GM12892 (cell line): ENCODE results near the gene CDH23.

Source experiments
- POLR2A ChIP-seq: IDR thresholded peaks from 2 replicates; pipeline ENCODE4 v1.6.1; 2011; ENCODE audit warnings: low read depth, low read length, control low read depth
- POLR2AphosphoS5 ChIP-seq: IDR thresholded peaks from 2 replicates; pipeline ENCODE4 v1.6.1; 2011; ENCODE audit warnings: low read depth, low read length, control low read depth
- TAF1 ChIP-seq: IDR thresholded peaks from 2 replicates; pipeline ENCODE4 v1.6.1; 2011; ENCODE audit warnings: low read depth, mild to moderate bottlenecking, control low read depth, low read length, borderline replicate concordance

DNA sequence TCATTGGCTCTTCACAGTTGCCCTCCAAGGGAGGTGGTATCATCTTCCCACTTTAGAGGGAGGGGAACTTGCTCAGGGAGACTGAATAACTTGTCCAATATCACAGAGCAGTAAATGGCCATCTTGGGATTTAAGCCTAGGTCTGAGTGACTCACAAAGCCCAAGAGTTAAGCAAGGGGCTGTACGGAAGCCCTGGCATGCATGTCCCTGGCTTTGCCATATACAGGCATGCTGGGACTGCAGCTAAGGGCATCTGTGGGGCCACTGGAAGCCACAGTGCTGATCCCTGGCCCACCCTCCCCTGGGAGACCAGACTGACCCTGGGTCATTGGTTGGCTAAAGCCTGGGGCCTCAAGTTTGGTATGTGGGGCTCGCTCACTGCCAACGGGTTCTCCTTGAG lies 373.5 kb downstream of the CDH23 start:
- no peak for TF ChIP-seq TAF1
- TF ChIP-seq POLR2AphosphoS5, result no peak
- TF ChIP-seq POLR2A, result no peak
